Neuron (in vitro differentiated cells): ENCODE measurements around the gene MRAP.
"Not testable (repeated sequence)": the region's sequence is repeated elsewhere in the genome, so short reads cannot be mapped to it uniquely, and the experiment has no call there.

Source experiments
- H2AFZ ChIP-seq: one replicate; pipeline ENCODE4 v1.6.1; 2013; ENCODE audit warnings: low read depth, mild to moderate bottlenecking, inconsistent platforms, low read length, moderate library complexity
- H3K27me3 ChIP-seq: one replicate; pipeline ENCODE4 v1.6.1; 2013; ENCODE audit warnings: low read length; ENCODE audit not compliant: insufficient read depth
- H3K36me3 ChIP-seq: one replicate; pipeline ENCODE4 v1.6.1; 2013; ENCODE audit warnings: low read length; ENCODE audit not compliant: insufficient read depth
- H3K4me1 ChIP-seq: one replicate; pipeline ENCODE4 v1.6.1; 2013; ENCODE audit warnings: low read length; ENCODE audit not compliant: insufficient read depth
- H3K4me3 ChIP-seq: 2 replicates; pipeline ENCODE4 v1.5.1; 2013; ENCODE audit warnings: mild to moderate bottlenecking, low read length, moderate library complexity
- H3K9me3 ChIP-seq: one replicate; pipeline ENCODE4 v1.6.1; 2013; ENCODE audit warnings: low read length

MRAP gene

GRCh38 chr21:32306021-32306780 lies 7.5 kb downstream of the MRAP start:
- no peak overlapping the region for H3K4me3 ChIP-seq
- H2AFZ ChIP-seq: no peak overlapping the region
- H3K36me3 ChIP-seq: peaks cover 10% of the 10 kb centered on the region
- no peaks in the 10 kb centered on the region for H3K9me3 ChIP-seq
- no peaks in the 10 kb centered on the region for H3K4me1 ChIP-seq
- no peaks in the 10 kb centered on the region for H3K27me3 ChIP-seq

DNA sequence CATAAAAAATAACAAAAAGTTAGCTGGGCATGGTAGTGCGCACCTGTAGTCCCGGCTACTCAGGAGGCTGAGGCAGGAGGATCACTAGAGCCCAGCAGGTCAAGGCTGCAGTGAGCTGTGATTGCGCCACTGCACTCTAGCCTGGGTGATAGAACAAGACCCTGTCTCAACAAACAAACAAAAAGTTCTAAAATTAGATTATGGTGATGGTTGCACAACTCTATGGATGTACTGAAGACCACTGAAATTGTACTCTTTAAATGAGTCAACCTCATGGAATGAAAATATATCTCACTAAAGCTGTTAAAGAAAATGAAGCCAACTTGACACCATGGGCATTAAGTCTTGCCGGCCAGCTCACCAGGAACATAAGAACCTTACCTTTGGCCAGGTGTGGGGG lies 9.1 kb downstream of the MRAP start:
- Histone ChIP-seq H3K27me3 (no peaks in the 10 kb centered on the region), H3K36me3 (peaks cover 21% of the 10 kb centered on the region), H3K4me3 (no peak overlapping the region), H2AFZ (no peak overlapping the region), H3K4me1 (no peaks in the 10 kb centered on the region), H3K9me3 (no peaks in the 10 kb centered on the region)

GRCh38 chr21:32308696-32309095 lies 10.0 kb downstream of the MRAP start:
- Histone ChIP-seq H3K36me3 (peaks cover 24% of the 10 kb centered on the region), H3K4me1 (no peaks in the 10 kb centered on the region), H3K4me3 (no peak overlapping the region), H3K9me3 (no peaks in the 10 kb centered on the region), H3K27me3 (no peaks in the 10 kb centered on the region), H2AFZ (no peak overlapping the region)

DNA sequence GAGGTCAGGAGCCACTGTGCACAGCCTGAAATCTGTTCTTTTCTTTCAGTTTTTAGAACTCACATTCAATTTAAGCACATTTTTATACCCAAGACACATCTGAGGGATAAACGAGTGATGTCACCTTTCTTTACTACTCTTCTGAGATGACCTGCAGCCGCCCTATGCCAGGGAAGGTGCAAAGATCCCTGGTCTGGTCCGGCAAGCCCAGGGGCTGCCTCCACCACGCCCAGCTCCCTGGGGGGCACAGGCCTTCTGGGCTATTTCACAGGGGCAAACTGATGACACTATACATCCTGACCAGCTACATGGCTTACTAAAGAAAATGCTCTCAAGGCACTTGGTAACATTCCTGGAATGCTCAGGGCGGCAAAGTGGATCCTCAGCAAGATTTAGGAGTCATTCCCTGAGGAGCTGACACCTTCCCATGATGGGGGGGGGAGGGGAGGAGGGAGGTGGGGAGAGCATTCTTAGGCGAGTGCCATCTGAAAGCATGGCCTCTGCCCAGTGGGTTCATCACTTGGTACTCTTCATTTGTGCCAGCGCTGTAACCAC lies 11.3 kb downstream of the MRAP start:
- Histone ChIP-seq H3K4me3 (no peak overlapping the region), H2AFZ (no peak overlapping the region), H3K9me3 (no peaks in the 10 kb centered on the region), H3K27me3 (no peaks in the 10 kb centered on the region), H3K36me3 (peaks cover 31% of the 10 kb centered on the region), H3K4me1 (no peaks in the 10 kb centered on the region)

- H3K36me3 ChIP-seq: peaks cover 37% of the 10 kb centered on the region
- H2AFZ ChIP-seq, H3K4me1 ChIP-seq, H3K9me3 ChIP-seq, H3K4me3 ChIP-seq, H3K27me3 ChIP-seq: not testable (repeated sequence)
Measured at GRCh38 chr21:32310976-32311375, 12.3 kb downstream of the MRAP start.

DNA sequence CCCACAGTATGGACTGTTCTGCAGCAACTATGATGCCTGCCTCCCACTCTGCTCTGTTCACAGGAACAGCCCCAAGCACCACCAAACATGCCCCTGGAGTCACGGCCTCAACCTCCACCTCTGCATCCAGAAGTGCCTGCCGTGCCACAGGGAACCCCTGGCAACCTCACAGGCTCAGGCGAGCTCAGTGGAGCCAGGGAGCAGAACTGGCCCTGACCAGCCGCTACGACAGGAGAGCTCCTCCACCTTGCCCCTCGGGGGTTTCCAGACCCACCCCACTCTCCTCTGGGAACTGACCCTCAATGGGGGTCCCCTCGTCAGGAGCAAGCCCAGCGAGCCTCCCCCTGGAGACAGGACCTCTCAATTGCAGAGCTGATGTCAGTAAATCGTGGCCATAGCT lies 13.0 kb downstream of the MRAP start:
- no peak overlapping the region for H3K4me3 ChIP-seq
- H3K4me1 ChIP-seq: no peaks in the 10 kb centered on the region
- H3K27me3 ChIP-seq: no peaks in the 10 kb centered on the region
- H2AFZ ChIP-seq: no peak overlapping the region
- H3K9me3 ChIP-seq: no peaks in the 10 kb centered on the region
- H3K36me3 ChIP-seq: peaks cover 41% of the 10 kb centered on the region

DNA sequence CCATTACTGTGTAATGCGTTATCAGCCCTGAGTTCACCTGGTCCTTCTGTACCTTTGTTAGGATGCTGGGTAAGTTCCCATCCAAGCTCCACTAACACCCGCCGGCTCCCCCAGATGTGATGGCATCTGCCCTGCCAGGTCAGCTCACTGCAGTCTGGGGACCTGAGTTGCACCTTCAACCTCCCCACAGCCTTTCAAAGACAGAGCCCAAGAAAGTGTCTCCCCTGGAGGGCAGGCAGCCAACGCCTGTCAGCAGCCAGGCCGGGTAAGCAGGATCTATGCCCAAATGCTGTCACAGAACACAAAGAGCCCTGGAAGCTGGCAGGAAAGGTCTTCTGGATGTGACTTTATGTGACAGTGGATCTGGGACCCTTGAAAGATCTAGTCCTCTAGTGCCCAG lies 13.7 kb downstream of the MRAP start:
- Histone ChIP-seq H3K9me3 (no peaks in the 10 kb centered on the region), H3K4me3 (no peak overlapping the region), H3K36me3 (peaks cover 47% of the 10 kb centered on the region), H3K4me1 (no peaks in the 10 kb centered on the region), H2AFZ (no peak overlapping the region), H3K27me3 (no peaks in the 10 kb centered on the region)

GRCh38 chr21:32312976-32313375 lies 14.3 kb downstream of the MRAP start:
- Histone ChIP-seq H3K4me1 (no peaks in the 10 kb centered on the region), H3K9me3 (no peaks in the 10 kb centered on the region), H3K36me3 (peaks cover 52% of the 10 kb centered on the region), H3K4me3 (no peak overlapping the region), H3K27me3 (no peaks in the 10 kb centered on the region), H2AFZ (no peak overlapping the region)

- H3K4me3 ChIP-seq: no peak overlapping the region
- H2AFZ ChIP-seq: no peak overlapping the region
- H3K9me3 ChIP-seq: no peaks in the 10 kb centered on the region
- H3K4me1 ChIP-seq: no peaks in the 10 kb centered on the region
- no peaks in the 10 kb centered on the region for H3K27me3 ChIP-seq
- H3K36me3 ChIP-seq: peaks cover 58% of the 10 kb centered on the region
Measured at GRCh38 chr21:32314806-32315205, 16.2 kb downstream of the MRAP start.

DNA sequence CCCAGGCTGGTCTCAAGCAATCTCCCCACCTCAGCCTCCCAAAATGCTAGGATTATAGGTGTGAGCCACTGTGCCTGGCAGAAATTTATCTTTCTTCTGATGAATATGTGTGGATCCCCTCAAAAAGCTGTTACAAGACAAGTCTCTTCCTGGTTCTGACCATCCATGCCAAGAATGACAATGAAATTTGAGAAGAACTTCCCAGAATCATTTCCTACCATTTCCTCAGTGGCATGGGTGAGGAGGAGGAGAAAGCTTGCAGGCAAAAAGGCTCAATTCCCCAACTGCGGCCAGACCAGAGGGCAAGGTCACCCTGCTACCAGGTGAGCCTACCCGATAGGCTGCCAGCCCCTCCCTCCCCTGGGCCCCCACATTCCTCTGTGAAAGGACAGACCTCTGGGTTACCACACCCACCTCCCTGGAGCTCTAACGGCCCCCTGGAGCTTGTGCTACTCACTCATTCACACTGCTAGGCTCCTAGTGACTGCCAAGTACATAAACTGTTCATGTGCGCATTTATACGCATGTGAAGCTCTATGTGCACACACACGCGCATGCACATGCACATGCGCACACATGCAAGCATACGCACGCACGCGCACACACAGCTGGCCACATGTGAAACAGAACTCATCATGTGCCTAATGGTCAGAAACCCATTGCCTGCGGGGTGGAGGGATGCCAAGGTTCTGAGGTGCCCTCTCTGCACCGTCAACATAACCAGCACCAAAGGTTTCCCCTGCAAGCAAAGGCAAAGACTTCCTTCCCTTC lies 17.0 kb downstream of the MRAP start:
- Histone ChIP-seq H3K9me3 (no peaks in the 10 kb centered on the region), H3K4me3 (no peak overlapping the region), H3K4me1 (peaks cover 3% of the 10 kb centered on the region), H2AFZ (no peak overlapping the region), H3K27me3 (no peaks in the 10 kb centered on the region), H3K36me3 (peaks cover 65% of the 10 kb centered on the region)

- H3K4me3 ChIP-seq: no peak overlapping the region
- H3K27me3 ChIP-seq: no peaks in the 10 kb centered on the region
- H3K4me1 ChIP-seq: peaks cover 3% of the 10 kb centered on the region
- H3K9me3 ChIP-seq: no peaks in the 10 kb centered on the region
- H2AFZ ChIP-seq: no peak overlapping the region
- peaks cover 73% of the 10 kb centered on the region for H3K36me3 ChIP-seq
Measured at GRCh38 chr21:32316361-32317215, 17.9 kb downstream of the MRAP start.

- H3K36me3 ChIP-seq: peaks cover 72% of the 10 kb centered on the region
- no peaks in the 10 kb centered on the region for H3K27me3 ChIP-seq
- H3K9me3 ChIP-seq: no peaks in the 10 kb centered on the region
Measured at GRCh38 chr21:32317726-32318125, 19.1 kb downstream of the MRAP start.

GRCh38 chr21:32319012-32319411 lies 20.4 kb downstream of the MRAP start:
- no peaks in the 10 kb centered on the region for H3K9me3 ChIP-seq
- H3K4me1 ChIP-seq: peaks cover 3% of the 10 kb centered on the region
- H3K27me3 ChIP-seq: no peaks in the 10 kb centered on the region
- H2AFZ ChIP-seq: no peak overlapping the region
- peaks cover 81% of the 10 kb centered on the region for H3K36me3 ChIP-seq
- no peak overlapping the region for H3K4me3 ChIP-seq

More at GRCh38 chr21:32317726-32318125, 19.1 kb downstream of the MRAP start:
- Histone ChIP-seq H2AFZ (no peak overlapping the region), H3K4me1 (peaks cover 3% of the 10 kb centered on the region), H3K4me3 (no peak overlapping the region)
